ENCODE measurements around the gene TTC13. TPM values are rescaled to one million over a fixed set of nuclear protein-coding genes. Genes with fewer than 3 reads are reported as not detected.

Gene TTC13
- polyA plus RNA-seq, 3 donors, result 9.2 to 24.4 (median 10.8) TPM

DNA sequence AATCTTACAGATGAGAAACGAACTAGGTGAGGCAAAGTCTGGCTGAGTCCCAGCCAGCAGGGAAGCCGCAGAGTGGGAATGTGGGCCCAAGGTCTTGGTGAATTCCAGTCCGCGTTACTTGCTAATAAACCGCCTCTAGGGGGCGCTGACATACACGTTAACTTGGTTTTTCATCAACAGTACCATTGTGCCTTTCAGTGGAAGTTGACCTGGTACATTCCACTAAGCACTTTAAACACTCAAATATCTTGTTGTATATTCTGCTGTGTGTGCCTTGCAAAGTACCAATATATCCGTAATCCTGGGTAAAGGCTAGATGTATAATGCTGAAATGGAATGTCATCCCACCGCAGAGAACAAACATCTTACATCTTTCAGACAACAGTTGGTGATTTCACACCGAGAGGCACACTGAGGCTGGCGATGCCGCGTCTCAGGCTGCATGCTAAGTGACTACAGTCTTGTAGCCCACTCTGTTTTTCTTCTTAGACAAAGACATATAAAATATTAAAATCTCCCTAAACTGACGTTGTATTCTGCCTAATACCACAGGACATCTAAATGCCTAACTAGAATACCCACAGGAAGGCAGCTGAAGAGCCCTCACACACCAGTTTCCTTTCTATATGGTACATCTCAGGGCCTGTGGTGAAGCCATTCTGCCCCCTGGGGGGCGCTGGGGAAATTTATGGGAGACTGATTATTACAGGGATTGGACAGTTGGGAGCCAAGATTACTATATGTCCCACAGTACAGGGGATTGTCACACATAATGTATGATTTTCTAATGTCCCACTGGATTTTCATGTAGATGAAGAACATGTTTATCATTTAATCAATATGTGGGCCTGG lies 61.2 kb downstream of the TTC13 start:
- Mint-ChIP-seq H3K4me1 (no peaks in the 10 kb centered on the region), H3K27ac (peak overlapping the region in 1 of 7 donors; percentile 61), H3K36me3 (peaks cover 71 to 87% of the 10 kb centered on the region in 2 donors), H3K9me3 (no peaks in the 10 kb centered on the region), H3K4me3 (no peak overlapping the region), H3K27me3 (ENCODE audit: low read depth in 3 of 3) (no peaks in the 10 kb centered on the region)
- no peak overlapping the region for H3K4me3 ChIP-seq (replicated peaks in 1 of 3; ENCODE audit: low read depth in 2 of 3, low read length in 3 of 3)
- intact Hi-C loops (cut with micrococcal nuclease), result loop anchor here (2.0 to 5.0 kb wide), 4 partner anchors 60 to 295 kb away; partner anchors contain the start of genes ARV1 (in 2 of the 2) and TTC13 (in 2 of the 2)
- WGBS (ENCODE audit: insufficient coverage), result 54% methylated on average over 9 of the region's 15 CpGs
- H3K27ac ChIP-seq (ENCODE audit: low read depth in 1 of 2, low read length in 2 of 2), result no peak overlapping the region
- H2AFZ ChIP-seq (ENCODE audit: insufficient read depth, low read depth, low read length, poor library complexity, severe bottlenecking), result no peak overlapping the region
- DNase-seq, result peak; percentile 44 to 74 (median 68)
- TF ChIP-seq, protein P1, sequence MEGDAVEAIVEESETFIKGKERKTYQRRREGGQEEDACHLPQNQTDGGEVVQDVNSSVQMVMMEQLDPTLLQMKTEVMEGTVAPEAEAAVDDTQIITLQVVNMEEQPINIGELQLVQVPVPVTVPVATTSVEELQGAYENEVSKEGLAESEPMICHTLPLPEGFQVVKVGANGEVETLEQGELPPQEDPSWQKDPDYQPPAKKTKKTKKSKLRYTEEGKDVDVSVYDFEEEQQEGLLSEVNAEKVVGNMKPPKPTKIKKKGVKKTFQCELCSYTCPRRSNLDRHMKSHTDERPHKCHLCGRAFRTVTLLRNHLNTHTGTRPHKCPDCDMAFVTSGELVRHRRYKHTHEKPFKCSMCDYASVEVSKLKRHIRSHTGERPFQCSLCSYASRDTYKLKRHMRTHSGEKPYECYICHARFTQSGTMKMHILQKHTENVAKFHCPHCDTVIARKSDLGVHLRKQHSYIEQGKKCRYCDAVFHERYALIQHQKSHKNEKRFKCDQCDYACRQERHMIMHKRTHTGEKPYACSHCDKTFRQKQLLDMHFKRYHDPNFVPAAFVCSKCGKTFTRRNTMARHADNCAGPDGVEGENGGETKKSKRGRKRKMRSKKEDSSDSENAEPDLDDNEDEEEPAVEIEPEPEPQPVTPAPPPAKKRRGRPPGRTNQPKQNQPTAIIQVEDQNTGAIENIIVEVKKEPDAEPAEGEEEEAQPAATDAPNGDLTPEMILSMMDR (IDR thresholded peaks at IDR 0.05), result peak; percentile 85
- no peak overlapping the region for H3K4me2 ChIP-seq (replicated peaks; ENCODE audit: extremely low read depth, low read length, poor library complexity, severe bottlenecking)
- no peaks in the 10 kb centered on the region for H3K4me1 ChIP-seq (ENCODE audit: control insufficient read depth in 1 of 2, insufficient read depth in 2 of 2, low read length in 2 of 2)
- peaks cover 74 to 99% of the 10 kb centered on the region in 2 donors for H3K36me3 ChIP-seq (replicated peaks in 1 of 2; ENCODE audit: control insufficient read depth in 1 of 2, insufficient read depth in 2 of 2, low read length in 2 of 2)
- H3K9ac ChIP-seq (ENCODE audit: insufficient read depth, low read length, poor library complexity, severe bottlenecking), result no peak overlapping the region
- no peaks in the 10 kb centered on the region for H3K9me3 ChIP-seq (replicated peaks in 1 of 2; ENCODE audit: control insufficient read depth in 1 of 2, insufficient read depth in 1 of 2, low read length in 2 of 2)
- no peaks in the 10 kb centered on the region for H3K79me2 ChIP-seq (ENCODE audit: insufficient read depth, low read length)
- H3K27me3 ChIP-seq (ENCODE audit: control insufficient read depth in 2 of 2, insufficient read depth in 2 of 2, low read length in 2 of 2), result no peaks in the 10 kb centered on the region
- no peaks in the 10 kb centered on the region for H4K20me1 ChIP-seq (ENCODE audit: insufficient read depth, low read length)

- Histone ChIP-seq H3K27me3 (ENCODE audit: control insufficient read depth in 2 of 2, insufficient read depth in 2 of 2, low read length in 2 of 2) (no peaks in the 10 kb centered on the region), H4K20me1 (ENCODE audit: insufficient read depth, low read length) (no peaks in the 10 kb centered on the region), H3K4me1 (ENCODE audit: control insufficient read depth in 1 of 2, insufficient read depth in 2 of 2, low read length in 2 of 2) (no peaks in the 10 kb centered on the region), H3K4me3 (replicated peaks in 1 of 3; ENCODE audit: low read depth in 2 of 3, low read length in 3 of 3) (no peak overlapping the region), H3K9ac (ENCODE audit: insufficient read depth, low read length, poor library complexity, severe bottlenecking) (no peak overlapping the region), H3K9me3 (replicated peaks in 1 of 2; ENCODE audit: control insufficient read depth in 1 of 2, insufficient read depth in 1 of 2, low read length in 2 of 2) (no peaks in the 10 kb centered on the region), H3K36me3 (replicated peaks in 1 of 2; ENCODE audit: control insufficient read depth in 1 of 2, insufficient read depth in 2 of 2, low read length in 2 of 2) (peaks cover 74 to 99% of the 10 kb centered on the region in 2 donors), H2AFZ (ENCODE audit: insufficient read depth, low read depth, low read length, poor library complexity, severe bottlenecking) (no peak overlapping the region), H3K4me2 (replicated peaks; ENCODE audit: extremely low read depth, low read length, poor library complexity, severe bottlenecking) (no peak overlapping the region), H3K27ac (ENCODE audit: low read depth in 1 of 2, low read length in 2 of 2) (no peak overlapping the region), H3K79me2 (ENCODE audit: insufficient read depth, low read length) (no peaks in the 10 kb centered on the region)
- TF ChIP-seq, protein P1 (IDR thresholded peaks at IDR 0.05), result no peak
- Mint-ChIP-seq H3K9me3 (no peaks in the 10 kb centered on the region), H3K36me3 (peaks cover 70 to 87% of the 10 kb centered on the region in 2 donors), H3K27ac (peak overlapping the region in 1 of 7 donors; percentile 38), H3K4me1 (no peaks in the 10 kb centered on the region), H3K4me3 (no peak overlapping the region), H3K27me3 (ENCODE audit: low read depth in 3 of 3) (no peaks in the 10 kb centered on the region)
- no peak for DNase-seq
- intact Hi-C loops (cut with micrococcal nuclease), result loop anchor here (2.0 to 5.0 kb wide), 4 partner anchors 61 to 296 kb away; partner anchors contain the start of genes ARV1 (in 2 of the 2) and TTC13 (in 2 of the 2)
- WGBS (ENCODE audit: insufficient coverage), result 100% methylated on average over 7 of the region's 8 CpGs
These were observed 61.9 kb downstream of the TTC13 start for GRCh38 chr1:230916587-230917283.

Measured in CD14-positive monocyte (primary cell).